Measurements from ENCODE around the gene CLIC1.

Gene CLIC1

DNA sequence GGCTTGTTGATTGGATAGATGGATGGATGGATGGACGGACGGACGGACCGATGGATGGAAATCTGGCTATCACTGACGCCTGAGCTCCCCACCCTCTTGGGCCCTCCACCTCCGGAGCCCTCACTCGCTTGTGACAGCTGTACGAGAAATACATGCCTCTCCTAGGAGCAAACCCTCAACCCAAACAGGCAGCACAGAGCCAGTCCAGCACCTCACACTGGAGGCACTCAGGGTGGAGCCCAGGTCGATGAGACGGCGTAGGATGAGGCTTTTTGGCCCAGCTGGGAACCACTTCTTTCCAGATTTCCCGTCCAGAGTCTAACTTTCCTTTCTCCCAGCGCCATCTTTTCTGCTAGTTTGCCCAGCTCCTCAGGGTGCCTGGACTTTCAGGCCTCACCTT, 52.7 kb downstream of the CLIC1 start:
- in situ Hi-C loops (cut with MboI; ENCODE audit: low sequenced_read_pairs), result loop anchor here (10.0 kb wide), 1 partner anchor 81 kb away; the partner anchor contains the start of gene SAPCD1

DNA sequence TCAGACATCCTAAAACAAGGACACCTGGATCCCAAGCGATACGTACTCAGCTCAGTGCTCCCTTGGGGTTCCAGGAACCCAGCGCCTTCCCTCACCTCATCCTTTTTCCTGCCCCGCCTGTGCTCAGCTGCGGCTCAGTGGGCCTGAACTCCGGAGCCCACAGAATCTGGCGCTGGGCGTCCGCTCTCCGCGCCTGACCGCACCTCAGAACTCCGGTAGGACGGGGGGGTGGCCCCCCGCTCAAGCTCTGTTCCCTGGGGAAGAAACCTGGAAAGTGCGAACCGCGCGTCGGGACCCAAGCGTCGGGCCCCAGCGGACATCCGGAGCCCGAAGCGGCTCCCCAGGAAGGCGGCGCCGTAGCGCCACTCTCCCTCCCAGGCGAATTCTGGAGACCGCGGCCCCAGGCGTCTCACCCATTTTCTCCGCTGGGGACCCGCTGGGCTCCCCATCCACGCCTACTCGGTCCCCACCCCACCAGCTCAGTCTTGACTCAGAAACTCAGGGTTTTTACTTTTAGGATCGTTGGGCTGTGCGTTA, 55.1 kb downstream of the CLIC1 start:
- in situ Hi-C loops (cut with MboI; ENCODE audit: low sequenced_read_pairs), result loop anchor here (10.0 kb wide), 1 partner anchor 84 kb away; the partner anchor contains the start of gene SAPCD1

All from HL-60/S4 treated with phorbol 12-myristate 13-acetate at 8.2 ng/mL for 4 days and 3 days (cell line).